SU-DHL-6 (cell line): ENCODE results near the gene SEMG2.

Source experiments
- H2AFZ ChIP-seq: fragments of 200-600 bp; sonication (generic); 2 replicates; pipeline ENCODE4 v1.6.1; 2014; ENCODE audit warnings: low read depth, mild to moderate bottlenecking, moderate library complexity, mixed read lengths, antibody characterized with exemption, low read length; ENCODE audit not compliant: severe bottlenecking
- H3F3A ChIP-seq: fragments of 200-600 bp; shearing (Covaris generic); 2 replicates; pipeline ENCODE4 v1.6.0; 2016; ENCODE audit warnings: antibody characterized with exemption, mild to moderate bottlenecking; ENCODE audit not compliant: insufficient read depth
- H3K27ac ChIP-seq: fragments of 200-600 bp; sonication (generic); 2 replicates; pipeline ENCODE4 v1.5.1; 2016; ENCODE audit warnings: low read depth, mild to moderate bottlenecking, low read length, moderate library complexity, mixed read lengths
- H3K27me3 ChIP-seq: fragments of 200-600 bp; sonication (generic), shearing (Covaris generic); 2 replicates; pipeline ENCODE4 v1.6.0; 2014; ENCODE audit warnings: mild to moderate bottlenecking, low read length
- H3K36me3 ChIP-seq: fragments of 200-600 bp; sonication (generic); 2 replicates; pipeline ENCODE4 v1.6.1; 2014; ENCODE audit warnings: mild to moderate bottlenecking, low read length, mixed read lengths
- H3K4me2 ChIP-seq: fragments of 300-600, 200-600 bp; shearing (Covaris generic), sonication (generic); 2 replicates; pipeline ENCODE4 v1.6.0; 2014; ENCODE audit warnings: low read length, low read depth, mild to moderate bottlenecking; ENCODE audit not compliant: poor library complexity, severe bottlenecking
- H3K4me3 ChIP-seq: fragments of 200-600 bp; sonication (generic); 2 replicates; pipeline ENCODE4 v1.5.1; 2014; ENCODE audit warnings: antibody characterized with exemption, low read length, mild to moderate bottlenecking, mixed read lengths; ENCODE audit not compliant: insufficient read depth, poor library complexity, severe bottlenecking
- H3K79me2 ChIP-seq: fragments of 200-600 bp; sonication (generic); 2 replicates; pipeline ENCODE4 v1.6.1; 2014; ENCODE audit warnings: mild to moderate bottlenecking, low read length, moderate library complexity; ENCODE audit not compliant: insufficient read depth
- H3K9ac ChIP-seq: fragments of 200-600 bp; sonication (generic); 2 replicates; pipeline ENCODE4 v1.7.0; 2014; ENCODE audit warnings: mild to moderate bottlenecking, low read length
- H3K9me2 ChIP-seq: fragments of 200-600 bp; sonication (generic); replicated peaks from 2 replicates; pipeline ENCODE4 v1.6.1; 2014; ENCODE audit warnings: low read length; ENCODE audit not compliant: insufficient read depth
- H3K9me3 ChIP-seq: fragments of 200-600 bp; sonication (generic); 2 replicates; pipeline ENCODE4 v1.6.1; 2014; ENCODE audit warnings: low read length, mixed read lengths; ENCODE audit not compliant: insufficient read depth
- H4K20me1 ChIP-seq: fragments of 200-600 bp; sonication (generic); 2 replicates; pipeline ENCODE4 v1.6.1; 2014; ENCODE audit warnings: low read depth, mild to moderate bottlenecking, antibody characterized with exemption, low read length, moderate library complexity, mixed read lengths
- CTCF ChIP-seq: fragments of 200-600 bp; sonication (generic); IDR thresholded peaks from one replicate; pipeline ENCODE4 v1.5.1; 2017; ENCODE audit warnings: antibody characterized with exemption, mild to moderate bottlenecking, low read length, moderate library complexity; ENCODE audit not compliant: insufficient read depth, poor library complexity, severe bottlenecking
- EZH2phosphoT487 ChIP-seq: fragments of 200-600 bp; sonication (generic), shearing (Covaris generic); conservative IDR thresholded peaks from 2 replicates; pipeline ENCODE4 v1.6.1; 2018; ENCODE audit warnings: mild to moderate bottlenecking, antibody characterized with exemption, low read length, moderate library complexity, mixed read lengths

The SEMG2 gene

GRCh38 chr20:45268531-45268930 lies 47.4 kb downstream of the SEMG2 start:
- Histone ChIP-seq H3K36me3 (no peaks in the 10 kb centered on the region), H3K4me2 (no peak overlapping the region), H3F3A (no peaks in the 10 kb centered on the region), H3K9me3 (no peaks in the 10 kb centered on the region), H3K79me2 (no peaks in the 10 kb centered on the region), H3K9me2 (no peaks in the 10 kb centered on the region), H3K27ac (no peak overlapping the region), H2AFZ (no peak overlapping the region), H3K4me3 (no peak overlapping the region), H4K20me1 (no peaks in the 10 kb centered on the region), H3K9ac (no peak overlapping the region), H3K27me3 (no peaks in the 10 kb centered on the region)
- TF ChIP-seq CTCF (no peak), EZH2phosphoT487 (no peak)

- Histone ChIP-seq H3K36me3 (no peaks in the 10 kb centered on the region), H3K4me3 (no peak overlapping the region), H3K4me2 (no peak overlapping the region), H2AFZ (no peak overlapping the region), H3K9me3 (no peaks in the 10 kb centered on the region), H3K9me2 (no peaks in the 10 kb centered on the region), H3F3A (no peaks in the 10 kb centered on the region), H3K27ac (no peak overlapping the region), H3K9ac (no peak overlapping the region), H3K27me3 (no peaks in the 10 kb centered on the region), H3K79me2 (no peaks in the 10 kb centered on the region), H4K20me1 (no peaks in the 10 kb centered on the region)
- TF ChIP-seq EZH2phosphoT487 (no peak), CTCF (no peak)
Measured at GRCh38 chr20:45269056-45269455, 47.9 kb downstream of the SEMG2 start.

GRCh38 chr20:45269754-45270270 lies 48.6 kb downstream of the SEMG2 start:
- Histone ChIP-seq H3K36me3 (no peaks in the 10 kb centered on the region), H2AFZ (no peak overlapping the region), H3K9me2 (no peaks in the 10 kb centered on the region), H3K4me2 (no peak overlapping the region), H3K79me2 (no peaks in the 10 kb centered on the region), H3K9ac (no peak overlapping the region), H3K27me3 (no peaks in the 10 kb centered on the region), H4K20me1 (no peaks in the 10 kb centered on the region), H3K9me3 (no peaks in the 10 kb centered on the region), H3K4me3 (no peak overlapping the region), H3F3A (no peaks in the 10 kb centered on the region), H3K27ac (no peak overlapping the region)
- TF ChIP-seq CTCF (no peak), EZH2phosphoT487 (no peak)
